HG03103 (cell line): ENCODE data around the gene NAPA.

Experiments used
- ATAC-seq: cut with Tn5 transposase; IDR thresholded peaks from one replicate; pipeline ENCODE4 v1.9.1; 2021; ENCODE audit warnings: low read depth; ENCODE audit not compliant: unreplicated experiment

The NAPA gene

GRCh38 chr19:47526798-47527197 lies 11.9 kb upstream of the NAPA start:
- ATAC-seq = no peak

GRCh38 chr19:47523473-47523872 lies 8.6 kb upstream of the NAPA start:
- ATAC-seq = no peak

GRCh38 chr19:47521473-47522180 lies 6.8 kb upstream of the NAPA start:
- no peak for ATAC-seq

DNA sequence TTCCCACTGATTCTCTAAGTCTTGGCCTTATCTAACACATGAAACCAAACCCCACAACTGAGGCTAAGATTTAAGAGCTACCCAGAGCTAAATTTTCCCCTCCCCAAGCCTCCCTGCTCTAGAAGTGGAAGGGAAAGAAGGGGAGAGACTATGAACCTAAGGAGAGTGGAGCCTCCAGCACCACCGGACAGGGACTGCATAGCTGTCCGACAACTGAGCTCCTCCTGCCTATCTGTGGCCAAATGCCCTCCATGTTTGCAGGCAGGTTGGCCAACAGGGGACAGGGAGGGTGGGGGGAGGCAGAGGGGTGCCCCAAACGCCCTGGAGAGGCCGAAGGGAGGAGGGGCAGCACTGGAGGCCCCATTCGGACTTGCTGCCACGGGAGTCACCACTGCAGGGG lies 6.0 kb upstream of the NAPA start:
- no peak for ATAC-seq

GRCh38 chr19:47520343-47520806 lies 5.5 kb upstream of the NAPA start:
- ATAC-seq = no peak

DNA sequence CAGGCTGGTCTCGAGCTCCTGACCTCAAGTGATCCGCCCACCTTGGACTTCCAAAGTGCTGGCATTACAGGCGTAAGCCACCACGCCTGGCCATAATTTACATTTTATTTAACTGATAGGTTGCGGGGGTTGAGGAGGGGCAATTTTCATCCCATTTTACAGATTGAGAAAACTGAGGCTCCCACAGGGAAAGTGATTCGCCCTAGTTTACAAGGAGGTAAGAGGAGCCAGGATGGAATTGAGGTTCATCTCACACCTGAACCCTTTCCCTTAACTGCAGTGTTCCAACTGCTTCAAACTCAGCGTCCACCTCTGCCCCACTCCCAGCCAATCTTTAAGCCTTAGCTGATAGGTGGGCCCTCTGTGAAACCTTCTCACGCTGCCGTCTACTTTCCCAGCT lies 4.0 kb upstream of the NAPA start:
- ATAC-seq = no peak

- no peak for ATAC-seq
These were observed 3.3 kb upstream of the NAPA start for GRCh38 chr19:47518139-47518538.

GRCh38 chr19:47514151-47514868 lies 553 bp downstream of the NAPA start:
- ATAC-seq = no peak

- ATAC-seq = no peak
These were observed 1.9 kb downstream of the NAPA start for GRCh38 chr19:47512948-47513319.

DNA sequence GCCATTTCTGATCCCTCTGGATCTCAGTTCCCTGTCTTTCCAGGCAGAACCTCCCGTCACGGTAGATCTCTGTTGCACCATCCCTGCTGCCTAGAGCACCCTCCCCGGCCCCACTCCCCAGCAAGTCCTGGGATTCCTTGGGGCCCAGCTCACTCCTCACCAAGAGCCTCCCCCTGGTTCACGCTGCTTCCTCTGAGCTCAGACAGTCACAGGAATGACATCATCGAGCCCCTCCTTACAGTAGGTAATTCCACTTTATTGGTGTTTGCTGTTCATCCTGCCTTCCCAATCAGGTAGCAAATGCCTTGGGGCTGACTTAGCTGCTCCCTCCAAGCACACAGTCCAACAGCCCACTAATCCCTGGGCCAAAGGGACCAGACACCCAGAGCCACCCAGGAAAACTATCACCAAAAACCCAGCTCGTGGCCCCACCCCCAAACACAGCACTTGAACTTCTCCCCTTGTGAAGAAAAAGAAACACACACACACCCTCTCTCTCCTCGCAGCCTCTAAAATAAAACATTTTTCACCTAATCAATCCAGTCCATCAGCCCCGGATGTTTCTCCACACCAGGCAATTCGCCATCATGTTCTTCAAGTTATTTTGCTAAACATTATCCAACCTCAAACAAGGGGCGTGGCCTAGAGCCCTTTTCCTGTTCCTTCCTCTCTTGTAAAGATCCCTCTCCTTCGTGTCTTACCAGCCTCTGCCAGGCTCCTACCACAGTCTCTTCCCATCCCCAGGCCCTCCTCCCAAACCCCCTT lies 2.5 kb downstream of the NAPA start:
- ATAC-seq = no peak

DNA sequence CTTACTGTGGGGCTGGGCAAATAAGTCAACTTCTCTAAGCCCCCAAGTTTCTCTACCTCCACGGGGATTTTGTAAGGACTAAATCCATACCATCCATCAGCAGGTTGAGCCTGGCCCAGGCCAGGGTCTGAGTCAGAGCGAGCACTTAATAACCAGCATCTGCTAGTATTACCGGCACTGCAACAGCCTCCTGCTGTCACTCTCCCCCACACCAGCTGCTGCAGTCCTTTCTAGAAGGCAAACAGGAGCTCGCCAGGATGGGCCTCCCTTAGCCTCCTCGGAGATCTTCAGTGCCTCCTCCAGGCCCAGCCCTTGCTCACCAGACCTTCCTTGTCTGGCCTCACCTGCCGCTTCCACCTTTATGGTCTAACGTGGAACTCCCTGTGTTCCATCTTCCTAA lies 3.2 kb downstream of the NAPA start:
- no peak for ATAC-seq

DNA sequence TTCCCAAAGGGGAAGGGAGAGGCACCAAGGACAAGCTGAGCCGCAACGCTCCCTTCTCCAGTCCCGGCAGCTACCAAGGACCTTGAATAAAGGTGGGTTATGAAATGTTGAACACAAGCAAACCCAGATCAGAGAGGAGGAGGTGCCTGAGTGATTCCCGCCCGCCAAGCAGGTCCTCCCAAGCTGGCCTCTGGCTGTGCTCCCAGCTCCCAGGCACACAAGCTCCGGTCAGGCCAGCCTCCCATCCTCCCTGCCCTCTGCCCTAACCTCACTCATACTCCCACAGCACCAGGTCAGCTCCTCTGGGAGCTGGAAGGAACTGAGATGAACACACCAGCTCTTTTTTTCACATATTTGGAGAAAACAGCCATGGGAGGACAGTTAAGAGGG lies 3.7 kb downstream of the NAPA start:
- ATAC-seq = no peak

- ATAC-seq = no peak
These were observed 4.2 kb downstream of the NAPA start for GRCh38 chr19:47510516-47511127.

GRCh38 chr19:47509973-47510372 lies 4.9 kb downstream of the NAPA start:
- ATAC-seq = no peak

GRCh38 chr19:47509170-47509847 lies 5.6 kb downstream of the NAPA start:
- no peak for ATAC-seq

- no peak for ATAC-seq
These were observed 6.1 kb downstream of the NAPA start for GRCh38 chr19:47508721-47509120.

DNA sequence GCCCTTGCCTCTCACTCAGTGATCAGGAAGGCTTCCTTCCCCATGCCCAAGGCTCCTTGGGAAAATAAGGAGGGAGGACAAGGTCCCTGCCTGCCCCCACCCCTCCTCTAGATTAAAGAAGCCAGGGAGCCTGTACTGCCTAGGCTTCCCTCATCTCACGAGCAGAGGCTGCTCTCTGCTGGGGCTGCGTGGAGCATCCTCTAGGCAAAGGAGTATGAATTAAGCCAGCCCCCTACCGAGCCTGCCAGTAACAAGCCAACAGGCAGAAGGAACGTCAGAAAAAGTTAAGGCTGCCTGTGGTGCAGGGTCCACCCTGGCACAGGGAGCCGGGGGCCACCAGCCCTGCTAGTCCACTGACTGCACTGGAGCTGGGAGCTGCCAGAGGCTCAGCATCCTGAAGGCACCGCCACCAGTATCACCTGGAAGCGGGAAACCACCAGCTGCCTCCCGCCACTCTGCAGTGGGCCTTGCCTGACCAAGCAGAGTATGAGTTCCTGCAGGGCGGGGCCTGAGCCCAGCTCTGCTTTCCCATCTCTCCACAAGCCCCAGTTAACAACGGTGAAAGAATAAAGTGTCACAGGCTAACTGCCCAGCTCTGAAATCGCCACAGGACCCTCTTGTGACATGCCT lies 6.8 kb downstream of the NAPA start:
- no peak for ATAC-seq

GRCh38 chr19:47507012-47507411 lies 7.9 kb downstream of the NAPA start:
- no peak for ATAC-seq

DNA sequence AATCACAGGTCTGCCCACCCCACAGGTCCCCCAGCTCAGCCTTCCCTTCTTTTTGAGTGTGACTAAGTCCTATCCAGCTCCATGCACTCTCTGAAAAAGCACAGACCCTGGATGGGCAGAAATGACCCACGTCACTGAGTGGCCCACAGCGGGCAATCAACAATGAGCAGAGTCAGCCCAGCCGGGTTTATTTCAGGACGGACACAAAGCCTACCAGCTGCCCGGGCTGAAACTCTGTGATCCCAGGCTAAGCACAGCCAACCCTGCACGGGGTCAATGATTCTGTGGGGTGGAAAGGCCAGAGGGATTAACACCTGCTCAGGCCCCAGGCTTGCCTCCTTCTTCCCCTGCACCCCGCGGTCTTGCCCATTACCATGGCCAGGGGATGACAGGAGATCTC lies 8.4 kb downstream of the NAPA start:
- no peak for ATAC-seq

GRCh38 chr19:47505506-47505905 lies 9.4 kb downstream of the NAPA start:
- no peak for ATAC-seq
